Panc1 (cell line): ENCODE results near the gene UNKL. TPM values are rescaled to one million over a fixed set of nuclear protein-coding genes. Genes with fewer than 3 reads are reported as not detected.
A peak's percentile ranks its signal among the peaks of the same experiment; 100 is the strongest.
"Not testable (repeated sequence)": the region's sequence is repeated elsewhere in the genome, so short reads cannot be mapped to it uniquely, and the experiment has no call there.

Source experiments
- ATAC-seq: fragments of 200-7000 bp; cut with Tn5 transposase; 2 replicates; pipeline ENCODE4 v1.9.1; 2020; ENCODE audit warnings: mild to moderate bottlenecking, moderate library complexity
- BruUV-seq: library from RNA; stranded (reverse); fragments of 400-500 nt; replicated peaks from 2 replicates; lab custom pipeline; 2021; lab: Mats Ljungman, UMichigan
- CTCF ChIA-PET: fragments of 300-600 bp; sonication (Branson Sonifier 250); formaldehyde crosslinking; loops from one replicate; lab custom pipeline; 2022; ENCODE audit warnings: antibody characterized with exemption; lab: Charles Lee
- POLR2A ChIA-PET: fragments of 300-600 bp; sonication (Branson Sonifier 250); formaldehyde crosslinking; loops from one replicate; lab custom pipeline; 2022; ENCODE audit warnings: antibody characterized with exemption; lab: Charles Lee
- DNase-seq: peaks from one replicate; pipeline ENCODE4 v3.0.0-alpha.2; 2010; ENCODE audit warnings: low read depth, low spot score
- H3K27ac ChIP-seq: 2 replicates; pipeline ENCODE4 v1.5.1; 2011; ENCODE audit warnings: mild to moderate bottlenecking, low read length, inconsistent platforms
- H3K27me3 ChIP-seq: fragments of 200-500 bp; sonication (Bioruptor generic); 2 replicates; pipeline ENCODE4 v1.6.0; 2014; ENCODE audit warnings: low read length, inconsistent platforms; ENCODE audit not compliant: control insufficient read depth, insufficient read depth
- H3K36me3 ChIP-seq: fragments of 200-500 bp; sonication (Bioruptor generic); 2 replicates; pipeline ENCODE4 v1.5.1; 2014; ENCODE audit warnings: inconsistent platforms, mild to moderate bottlenecking, low read length, moderate library complexity; ENCODE audit not compliant: control insufficient read depth, insufficient read depth
- H3K4me1 ChIP-seq: 2 replicates; pipeline ENCODE4 v1.5.1; 2011; ENCODE audit warnings: inconsistent platforms, mild to moderate bottlenecking, low read length, moderate library complexity; ENCODE audit not compliant: control insufficient read depth, insufficient read depth
- H3K4me3 ChIP-seq, 2 experiments: 2 replicates each; pipeline ENCODE4 v1.5.1; 2011 to 2012; ENCODE audit warnings: low read depth in 2 of 2, low read length in 2 of 2, mild to moderate bottlenecking in 2 of 2, inconsistent platforms in 1 of 2, moderate library complexity in 1 of 2
- H3K9me3 ChIP-seq: fragments of 200-500 bp; sonication (Bioruptor generic); 2 replicates; pipeline ENCODE4 v1.5.1; 2014; ENCODE audit warnings: low read depth, mild to moderate bottlenecking, inconsistent platforms, low read length, moderate library complexity; ENCODE audit not compliant: control insufficient read depth, insufficient read depth
- CTCF ChIP-seq: fragments of 450-650 bp; IDR thresholded peaks from 2 replicates; pipeline ENCODE4 v1.5.1; 2017; ENCODE audit warnings: mild to moderate bottlenecking
- POLR2AphosphoS5 ChIP-seq: IDR thresholded peaks from 2 replicates; pipeline ENCODE4 v1.6.1; 2012; ENCODE audit warnings: mild to moderate bottlenecking, low read depth, low read length, moderate library complexity
- SIN3A ChIP-seq: IDR thresholded peaks from 2 replicates; pipeline ENCODE4 v1.6.1; 2012; ENCODE audit warnings: low read depth, mild to moderate bottlenecking, low read length, moderate library complexity, borderline replicate concordance; ENCODE audit not compliant: insufficient read depth
- TCF7L2 ChIP-seq: IDR thresholded peaks from 2 replicates; pipeline ENCODE4 v1.6.1; 2011; ENCODE audit warnings: mild to moderate bottlenecking, low read depth, low read length, inconsistent platforms
- in situ Hi-C: cut with HindIII; loops from 2 replicates; pipeline ENCODE4 v1.10.0; 2016; ENCODE audit warnings: low sequenced_read_pairs, low pct_unique_long_range_greater_than_20kb
- intact Hi-C: fragments of 100-400 bp; cut with micrococcal nuclease; formaldehyde crosslinking; loops from one replicate; pipeline ENCODE4 v1.10.0; 2022; ENCODE audit not compliant: unreplicated experiment
- total RNA-seq: library from RNA; stranded (reverse); gene quantifications from one replicate; pipeline ENCODE4 v1.2.1, GENCODE V29; 2021; ENCODE audit not compliant: unreplicated experiment
- TF ChIP-seq, protein P1 (sequence below), 2 experiments: IDR thresholded peaks; 2 replicates each; pipeline ENCODE4 v1.6.1; 2011 to 2012; ENCODE audit warnings: low read depth in 2 of 2, control low read depth in 1 of 2, low read length in 1 of 2, mild to moderate bottlenecking in 1 of 2, moderate library complexity in 1 of 2; ENCODE audit not compliant: insufficient read depth in 1 of 2

The UNKL gene
- total RNA-seq, 1 experiment from 2014 or later = 26.6 TPM

- in situ Hi-C loops (no loop called here), intact Hi-C loops (no loop called here)
- TF ChIP-seq POLR2AphosphoS5 (no peak), CTCF (peak; percentile 93)
- DNase-seq (no peak), ATAC-seq (peak; percentile 49)
- no peak overlapping the region for H3K4me3 ChIP-seq
- ChIA-PET CTCF (interaction anchor here (0.6 to 1.2 kb wide), 12 partner anchors 12 to 1272 kb away, joined by 3 to 11 read pairs (median 6); no protein-coding TSS in a partner anchor), POLR2A (interaction anchor here (0.6 kb wide), 1 partner anchor 55 kb away, joined by 3 read pairs; no protein-coding TSS in a partner anchor)
- no peaks in the 10 kb centered on the region for H3K27me3 ChIP-seq
- no TSS peak for BruUV-seq
- H3K36me3 ChIP-seq = no peaks in the 10 kb centered on the region
- H3K27ac ChIP-seq = no peak overlapping the region
- peaks cover 17% of the 10 kb centered on the region for H3K4me1 ChIP-seq
- H3K9me3 ChIP-seq = no peaks in the 10 kb centered on the region
These were observed 84.1 kb downstream of the UNKL start for GRCh38 chr16:1330260-1330914.

DNA sequence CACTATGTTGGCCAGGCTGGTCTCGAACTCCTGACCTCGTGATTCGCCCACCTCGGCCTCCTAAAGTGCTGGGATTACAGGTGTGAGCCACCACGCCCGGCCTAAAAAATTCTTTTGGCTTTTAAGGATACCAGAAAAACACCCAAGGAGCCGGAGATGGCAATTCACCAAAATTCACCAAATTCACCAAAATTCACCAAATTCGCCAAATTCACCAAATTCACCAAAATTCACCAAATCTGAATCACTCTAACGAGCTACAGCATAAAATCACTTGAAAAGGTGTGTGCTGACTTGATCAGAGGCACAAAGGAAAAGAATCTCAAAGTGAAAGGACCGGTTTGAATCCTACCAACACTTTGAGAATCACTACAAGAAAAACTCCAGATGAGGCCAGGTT, 85.5 kb downstream of the UNKL start:
- CTCF ChIA-PET, DNase-seq, intact Hi-C loops: not testable (repeated sequence)

GRCh38 chr16:1328136-1328535, 86.4 kb downstream of the UNKL start:
- in situ Hi-C loops, H3K27ac ChIP-seq, POLR2A ChIA-PET, ATAC-seq, CTCF ChIA-PET, DNase-seq, H3K4me3 ChIP-seq, BruUV-seq, H3K36me3 ChIP-seq, H3K27me3 ChIP-seq, H3K9me3 ChIP-seq, intact Hi-C loops: not testable (repeated sequence)
- peaks cover 17% of the 10 kb centered on the region for H3K4me1 ChIP-seq

More for the DNA sequence above, 85.5 kb downstream of the UNKL start:
- H3K27me3 ChIP-seq, H3K4me3 ChIP-seq, H3K9me3 ChIP-seq, ATAC-seq, BruUV-seq, POLR2A ChIA-PET, in situ Hi-C loops, H3K36me3 ChIP-seq, H3K27ac ChIP-seq: not testable (repeated sequence)
- peaks cover 17% of the 10 kb centered on the region for H3K4me1 ChIP-seq

- H3K4me3 ChIP-seq = no peak overlapping the region
- DNase-seq (no peak), ATAC-seq (no peak)
- H3K27me3 ChIP-seq = no peaks in the 10 kb centered on the region
- H3K4me1 ChIP-seq = peaks cover 13% of the 10 kb centered on the region
- H3K36me3 ChIP-seq = no peaks in the 10 kb centered on the region
- no TSS peak for BruUV-seq
- H3K9me3 ChIP-seq = no peaks in the 10 kb centered on the region
- POLR2A ChIA-PET = no interaction called here
- in situ Hi-C loops = no loop called here
- intact Hi-C loops = no loop called here
- no peak overlapping the region for H3K27ac ChIP-seq
- CTCF ChIA-PET = no interaction called here
- TF ChIP-seq CTCF (no peak), TCF7L2 (no peak), POLR2AphosphoS5 (no peak), SIN3A (no peak)
- TF ChIP-seq, protein P1, sequence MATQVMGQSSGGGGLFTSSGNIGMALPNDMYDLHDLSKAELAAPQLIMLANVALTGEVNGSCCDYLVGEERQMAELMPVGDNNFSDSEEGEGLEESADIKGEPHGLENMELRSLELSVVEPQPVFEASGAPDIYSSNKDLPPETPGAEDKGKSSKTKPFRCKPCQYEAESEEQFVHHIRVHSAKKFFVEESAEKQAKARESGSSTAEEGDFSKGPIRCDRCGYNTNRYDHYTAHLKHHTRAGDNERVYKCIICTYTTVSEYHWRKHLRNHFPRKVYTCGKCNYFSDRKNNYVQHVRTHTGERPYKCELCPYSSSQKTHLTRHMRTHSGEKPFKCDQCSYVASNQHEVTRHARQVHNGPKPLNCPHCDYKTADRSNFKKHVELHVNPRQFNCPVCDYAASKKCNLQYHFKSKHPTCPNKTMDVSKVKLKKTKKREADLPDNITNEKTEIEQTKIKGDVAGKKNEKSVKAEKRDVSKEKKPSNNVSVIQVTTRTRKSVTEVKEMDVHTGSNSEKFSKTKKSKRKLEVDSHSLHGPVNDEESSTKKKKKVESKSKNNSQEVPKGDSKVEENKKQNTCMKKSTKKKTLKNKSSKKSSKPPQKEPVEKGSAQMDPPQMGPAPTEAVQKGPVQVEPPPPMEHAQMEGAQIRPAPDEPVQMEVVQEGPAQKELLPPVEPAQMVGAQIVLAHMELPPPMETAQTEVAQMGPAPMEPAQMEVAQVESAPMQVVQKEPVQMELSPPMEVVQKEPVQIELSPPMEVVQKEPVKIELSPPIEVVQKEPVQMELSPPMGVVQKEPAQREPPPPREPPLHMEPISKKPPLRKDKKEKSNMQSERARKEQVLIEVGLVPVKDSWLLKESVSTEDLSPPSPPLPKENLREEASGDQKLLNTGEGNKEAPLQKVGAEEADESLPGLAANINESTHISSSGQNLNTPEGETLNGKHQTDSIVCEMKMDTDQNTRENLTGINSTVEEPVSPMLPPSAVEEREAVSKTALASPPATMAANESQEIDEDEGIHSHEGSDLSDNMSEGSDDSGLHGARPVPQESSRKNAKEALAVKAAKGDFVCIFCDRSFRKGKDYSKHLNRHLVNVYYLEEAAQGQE (IDR thresholded peaks at IDR 0.05; ENCODE audit: insufficient read depth in 1 of 2, low read depth in 2 of 2, low read length in 1 of 2) = no peak
These were observed 86.9 kb downstream of the UNKL start for GRCh38 chr16:1327619-1327947.
